Progenitor cell of endocrine pancreas (in vitro differentiated cells): Measurements from ENCODE around the gene DRC1. TPM values are rescaled to one million over a fixed set of nuclear protein-coding genes. Genes with fewer than 3 reads are reported as not detected.

Experiments
- DNase-seq: peaks from one replicate; pipeline ENCODE4 v3.0.0; 2021; ENCODE audit warnings: low spot score; ENCODE audit not compliant: unreplicated experiment
- H3K27ac Mint-ChIP-seq: 2 replicates; pipeline ENCODE4 v1.8.0; 2021; ENCODE audit warnings: mild to moderate bottlenecking, moderate library complexity, mixed read lengths
- H3K27me3 Mint-ChIP-seq: 2 replicates; pipeline ENCODE4 v1.8.0; 2021; ENCODE audit warnings: mixed read lengths
- H3K36me3 Mint-ChIP-seq: 2 replicates; pipeline ENCODE4 v1.8.0; 2022; ENCODE audit warnings: mixed read lengths; ENCODE audit not compliant: insufficient read depth
- H3K4me1 Mint-ChIP-seq: 2 replicates; pipeline ENCODE4 v1.8.0; 2021; ENCODE audit warnings: low read depth, mixed read lengths
- H3K4me3 Mint-ChIP-seq: 2 replicates; pipeline ENCODE4 v1.8.0; 2021; ENCODE audit warnings: low read depth, mild to moderate bottlenecking, moderate library complexity, mixed read lengths
- H3K9me3 Mint-ChIP-seq: 2 replicates; pipeline ENCODE4 v1.8.0; 2021; ENCODE audit warnings: low read depth, mixed read lengths
- CTCF ChIP-seq: fragments of 200-600 bp; sonication (generic); IDR thresholded peaks from one replicate; pipeline ENCODE4 v1.5.0; 2021; ENCODE audit warnings: antibody characterized with exemption, mild to moderate bottlenecking; ENCODE audit not compliant: unreplicated experiment
- total RNA-seq: library from RNA; stranded (reverse); gene quantifications from 2 replicates; pipeline ENCODE4 v1.2.1, GENCODE V29; 2021

Gene DRC1
- total RNA-seq, 1 donor from 2014 or later, result 0.57 TPM

- Mint-ChIP-seq H3K27ac (no peak overlapping the region), H3K36me3 (peaks cover 5% of the 10 kb centered on the region), H3K4me3 (no peak overlapping the region), H3K4me1 (peaks cover 29% of the 10 kb centered on the region), H3K9me3 (no peaks in the 10 kb centered on the region), H3K27me3 (no peaks in the 10 kb centered on the region)
- no peak for TF ChIP-seq CTCF
- DNase-seq, result no peak
Measured at GRCh38 chr2:26356771-26357170, 44.9 kb upstream of the DRC1 start.

DNA sequence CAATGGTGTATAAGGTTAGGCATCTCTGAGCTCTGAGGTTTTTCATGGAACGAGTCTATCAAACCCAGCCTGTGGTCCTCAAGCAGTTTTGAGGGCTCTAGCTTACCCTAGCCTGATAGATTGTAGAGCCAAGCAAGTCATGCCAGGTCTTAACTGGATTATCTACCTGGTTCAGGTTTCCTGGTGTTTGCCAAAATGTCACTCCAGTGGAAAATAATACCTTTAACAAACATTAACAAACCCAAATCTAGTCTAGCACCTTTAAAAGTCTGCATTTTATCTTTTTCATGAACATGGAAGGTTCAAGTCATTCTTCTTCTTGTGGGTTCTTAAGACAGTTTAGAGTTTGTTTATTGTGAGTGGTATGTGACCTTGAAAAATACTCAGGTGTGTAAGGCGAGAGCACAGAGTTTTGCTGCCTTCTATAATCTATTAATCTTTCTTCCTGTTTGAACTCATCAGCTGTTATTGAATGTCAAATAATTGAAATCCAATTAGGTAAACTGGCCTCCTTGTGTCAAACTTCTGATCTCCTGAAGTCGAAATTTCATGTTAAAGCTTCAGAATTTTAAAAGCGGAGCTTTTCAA lies 41.7 kb upstream of the DRC1 start:
- no peak for TF ChIP-seq CTCF
- Mint-ChIP-seq H3K4me3 (no peak overlapping the region), H3K27ac (no peak overlapping the region), H3K36me3 (peaks cover 3% of the 10 kb centered on the region), H3K9me3 (no peaks in the 10 kb centered on the region), H3K27me3 (no peaks in the 10 kb centered on the region), H3K4me1 (peaks cover 29% of the 10 kb centered on the region)
- no peak for DNase-seq

GRCh38 chr2:26363323-26363722 lies 38.4 kb upstream of the DRC1 start:
- Mint-ChIP-seq H3K4me3 (no peak overlapping the region), H3K9me3 (no peaks in the 10 kb centered on the region), H3K27me3 (no peaks in the 10 kb centered on the region), H3K4me1 (peaks cover 23% of the 10 kb centered on the region), H3K36me3 (peaks cover 6% of the 10 kb centered on the region), H3K27ac (no peak overlapping the region)
- DNase-seq, result no peak
- TF ChIP-seq CTCF, result no peak

DNA sequence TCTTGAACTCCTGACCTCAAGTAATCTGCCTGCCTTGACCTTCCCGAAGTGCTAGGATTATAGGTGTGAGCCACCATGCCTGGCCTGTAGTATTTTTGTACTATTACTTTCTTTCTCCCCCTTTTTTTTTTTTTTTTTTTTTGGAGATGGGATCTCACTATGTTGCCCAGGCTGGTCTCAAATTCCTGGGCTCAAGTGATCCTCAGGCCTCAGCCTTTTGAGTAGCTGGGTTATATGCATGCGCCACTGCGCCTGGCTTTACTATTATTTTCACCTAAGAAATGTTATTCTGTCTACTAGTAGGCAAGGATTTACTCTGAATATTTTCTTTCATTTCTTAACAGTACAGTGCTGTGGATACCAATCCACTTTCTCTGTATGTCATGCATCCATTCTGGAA lies 37.8 kb upstream of the DRC1 start:
- Mint-ChIP-seq H3K36me3 (peaks cover 6% of the 10 kb centered on the region), H3K9me3 (no peaks in the 10 kb centered on the region), H3K4me1 (peaks cover 17% of the 10 kb centered on the region), H3K4me3 (no peak overlapping the region), H3K27me3 (no peaks in the 10 kb centered on the region), H3K27ac (no peak overlapping the region)
- no peak for TF ChIP-seq CTCF
- DNase-seq, result no peak

DNA sequence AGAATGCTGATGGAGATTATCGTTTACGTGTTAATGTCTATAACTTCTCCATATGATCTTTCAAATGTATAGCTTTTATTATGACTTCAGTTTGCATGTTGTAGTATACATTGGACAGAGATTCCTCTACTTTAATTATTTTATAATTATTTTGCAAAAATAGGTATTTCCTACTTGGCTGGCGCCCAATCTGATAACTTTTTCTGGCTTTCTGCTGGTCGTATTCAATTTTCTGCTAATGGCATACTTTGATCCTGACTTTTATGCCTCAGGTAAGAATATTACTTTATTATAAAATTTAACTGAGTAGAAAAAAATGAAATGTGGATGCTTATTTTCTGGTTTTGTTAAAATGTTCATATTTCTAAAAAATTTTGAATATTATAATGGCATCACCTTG lies 37.1 kb upstream of the DRC1 start:
- no peak overlapping the region for H3K4me3 Mint-ChIP-seq
- TF ChIP-seq CTCF, result no peak
- no peaks in the 10 kb centered on the region for H3K27me3 Mint-ChIP-seq
- peaks cover 7% of the 10 kb centered on the region for H3K36me3 Mint-ChIP-seq
- H3K9me3 Mint-ChIP-seq, result no peaks in the 10 kb centered on the region
- no peak for DNase-seq
- no peak overlapping the region for H3K27ac Mint-ChIP-seq
- H3K4me1 Mint-ChIP-seq, result peaks cover 16% of the 10 kb centered on the region
